ENCODE results near the gene PPP2R5E.

Gene PPP2R5E

DNA sequence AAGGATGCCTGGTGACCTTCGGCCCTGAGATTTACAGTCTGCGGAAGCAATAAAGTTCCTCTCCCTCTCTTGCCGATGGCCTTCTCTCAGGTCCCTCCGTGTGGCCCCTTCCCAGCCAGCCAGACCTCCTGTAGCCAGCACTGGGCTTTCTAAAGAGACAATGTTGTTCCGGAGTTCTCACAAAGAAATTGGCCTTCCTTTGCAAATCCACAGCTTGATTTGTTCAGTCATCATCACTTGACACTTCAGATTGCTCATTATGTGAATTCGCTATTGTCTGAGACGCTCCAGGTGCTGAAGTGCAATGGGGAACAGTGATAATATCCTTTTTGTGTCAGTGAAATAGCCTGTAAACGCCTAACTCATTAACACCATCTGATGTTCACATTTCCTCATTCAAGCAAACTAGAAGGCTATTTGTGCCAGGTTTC lies 180.8 kb downstream of the PPP2R5E start:
- DNase-seq: no peak

GRCh38 chr14:63361790-63362189 lies 181.4 kb downstream of the PPP2R5E start:
- DNase-seq: no peak

- no peak for DNase-seq
These were observed 185.3 kb downstream of the PPP2R5E start for GRCh38 chr14:63357841-63358240.

- no peak for DNase-seq
These were observed 197.4 kb downstream of the PPP2R5E start for GRCh38 chr14:63345826-63346225.

DNA sequence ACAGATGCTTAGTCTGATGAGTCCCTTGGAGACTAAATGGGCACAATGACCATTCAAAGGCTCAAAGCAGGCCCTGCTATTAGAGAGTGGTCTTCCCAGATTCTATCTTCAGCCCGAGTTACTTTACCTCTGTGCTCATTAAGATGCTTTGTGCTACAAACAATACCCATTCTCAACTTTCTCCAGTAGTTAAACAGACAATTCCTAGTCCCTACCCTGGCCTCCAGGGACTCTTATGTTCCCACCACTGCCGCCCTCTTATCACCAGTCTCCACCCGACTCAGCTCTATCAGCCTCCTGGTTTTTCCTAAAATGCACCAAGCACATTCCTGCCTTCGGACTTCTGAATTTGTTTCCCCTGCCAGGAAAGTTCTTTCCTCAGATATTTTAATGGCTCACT lies 198.8 kb downstream of the PPP2R5E start:
- DNase-seq: no peak

DNA sequence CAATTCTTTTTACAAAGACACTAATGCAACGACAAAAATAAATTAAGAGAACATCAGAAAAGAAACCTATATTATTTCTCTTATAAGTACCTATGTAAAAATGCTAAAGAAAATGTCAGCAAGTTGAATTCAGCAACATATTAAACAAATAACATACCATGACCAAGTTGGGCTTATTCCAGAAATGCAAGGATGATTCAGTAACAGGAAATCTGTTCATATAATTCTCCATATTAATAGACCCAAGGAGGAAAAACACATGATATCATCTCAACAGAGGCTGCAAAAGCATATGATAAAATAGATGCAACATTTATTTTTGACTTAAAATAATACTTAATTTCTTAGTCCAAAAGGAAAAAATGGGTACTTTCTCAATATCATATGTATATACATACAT lies 199.3 kb downstream of the PPP2R5E start:
- DNase-seq: no peak

GRCh38 chr14:63342371-63342770 lies 200.8 kb downstream of the PPP2R5E start:
- no peak for DNase-seq

DNA sequence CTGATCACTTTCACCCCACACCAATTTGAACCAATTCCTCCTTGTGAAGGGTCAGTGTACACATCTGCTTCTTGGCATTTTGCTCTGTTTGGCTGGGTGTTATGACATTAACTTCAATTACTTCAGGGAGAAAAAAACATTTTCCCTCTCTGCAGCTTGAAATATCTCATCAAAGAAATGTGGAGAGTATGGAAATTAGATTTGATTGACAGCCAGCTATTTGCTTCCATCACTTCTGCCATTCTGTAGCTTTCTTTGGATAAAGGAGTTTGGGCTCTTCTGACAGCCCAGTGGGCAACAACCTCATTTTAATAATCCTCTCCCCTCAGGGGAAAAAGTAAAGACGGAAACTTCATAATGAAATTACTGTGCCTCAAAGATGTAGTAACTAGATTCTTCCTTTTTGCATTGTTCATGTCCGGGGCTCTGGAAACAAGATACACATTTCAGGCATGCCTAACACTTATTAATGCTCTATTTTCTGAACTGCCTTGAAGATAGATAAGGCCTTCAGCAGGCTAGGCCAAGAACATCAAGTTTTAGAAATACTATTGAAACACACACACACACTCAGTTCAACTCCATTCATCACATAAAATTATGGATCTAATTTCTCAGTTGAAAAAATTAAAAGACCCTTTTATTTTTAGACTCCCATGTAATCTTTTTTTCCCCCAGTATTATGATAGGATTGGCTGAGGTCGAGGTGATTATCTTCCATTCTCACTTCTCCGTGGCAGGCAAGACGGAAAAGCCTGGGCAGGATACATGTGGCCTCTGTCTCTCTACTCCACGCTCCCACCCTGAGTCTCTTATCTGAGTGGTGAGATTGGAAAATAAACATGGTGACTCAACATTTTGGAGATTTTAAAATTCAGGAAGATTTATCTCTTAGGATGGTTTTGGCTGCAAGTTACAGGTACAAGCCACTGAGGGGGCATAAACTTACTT lies 214.1 kb downstream of the PPP2R5E start:
- DNase-seq: no peak

DNA sequence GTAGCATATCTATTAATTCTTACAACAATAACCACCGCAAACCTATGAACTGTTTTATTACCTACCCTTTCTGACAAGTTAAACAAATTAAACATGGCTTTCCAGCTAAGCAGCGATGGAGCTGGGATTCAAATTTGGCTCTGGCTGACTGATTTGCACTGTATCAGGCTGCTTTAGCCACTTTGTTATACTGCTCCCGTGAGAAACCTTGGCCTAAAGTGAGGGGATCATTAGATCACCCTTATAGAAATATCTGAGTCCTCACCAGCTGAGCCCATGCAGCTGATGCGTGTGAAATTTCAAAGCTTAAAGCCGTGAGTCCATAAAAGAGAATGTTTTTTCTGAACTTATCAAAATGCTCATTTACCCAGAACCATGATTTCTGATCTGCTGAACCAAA lies 216.3 kb downstream of the PPP2R5E start:
- no peak for DNase-seq

DNA sequence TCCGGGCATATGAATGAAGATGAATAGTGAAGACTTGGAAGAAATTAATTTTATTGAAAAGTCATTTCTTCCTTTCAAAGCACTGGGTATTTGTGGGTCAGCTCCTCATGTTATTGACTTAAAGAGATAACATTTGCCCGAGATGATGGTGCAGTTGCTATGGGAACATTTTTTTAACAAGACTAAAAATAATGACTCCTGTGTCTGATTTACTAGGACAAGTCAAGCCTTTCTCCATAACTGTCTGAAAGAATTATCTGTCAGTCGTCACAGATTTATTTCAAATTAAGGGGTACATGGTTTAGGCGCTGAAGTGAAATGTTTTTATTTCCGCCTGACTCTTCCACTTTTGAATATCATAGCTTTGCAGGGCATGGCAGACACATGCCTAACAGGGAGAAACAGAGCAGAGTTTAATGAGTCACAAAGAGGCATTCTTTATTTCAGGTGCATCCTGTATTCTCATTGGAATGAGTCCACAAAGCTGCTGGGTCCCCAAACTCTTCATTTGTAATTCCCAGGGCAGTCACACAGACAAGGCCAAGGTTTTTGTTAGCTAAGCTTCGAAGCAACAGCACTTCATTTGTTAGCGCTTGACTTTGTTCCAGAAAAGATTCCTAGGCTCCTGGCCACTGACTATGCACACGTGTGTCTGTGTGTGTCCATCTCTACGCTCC lies 220.1 kb downstream of the PPP2R5E start:
- no peak for DNase-seq

- DNase-seq: no peak
These were observed 220.7 kb downstream of the PPP2R5E start for GRCh38 chr14:63322472-63322871.

All from cortex of kidney (tissue), 1 donor.